GM18861 (cell line): ENCODE data around the gene ZC3H7A.
"Not testable (repeated sequence)": the region's sequence is repeated elsewhere in the genome, so short reads cannot be mapped to it uniquely, and the experiment has no call there.

Experiments
- ATAC-seq: cut with Tn5 transposase; IDR thresholded peaks from one replicate; pipeline ENCODE4 v1.9.1; 2021; ENCODE audit not compliant: unreplicated experiment

ZC3H7A gene

GRCh38 chr16:11797166-11797956 lies at the start of gene ZC3H7A:
Gene ZC3H7A, minus strand, starts transcription at chr16:11797258. Its CDS starts 14,904 bp downstream, at chr16:11782354.
- ATAC-seq = peak; percentile 88

- ATAC-seq = no peak
These were observed 47.4 kb upstream of the ZC3H7A start for GRCh38 chr16:11844499-11844898.

GRCh38 chr16:11843861-11844260 lies 46.8 kb upstream of the ZC3H7A start:
- ATAC-seq = no peak

- no peak for ATAC-seq
These were observed 46.1 kb upstream of the ZC3H7A start for GRCh38 chr16:11843206-11843605.

GRCh38 chr16:11841026-11841425 lies 44.0 kb upstream of the ZC3H7A start:
- no peak for ATAC-seq

GRCh38 chr16:11836650-11837244 lies 39.7 kb upstream of the ZC3H7A start:
- ATAC-seq = no peak

- no peak for ATAC-seq
These were observed 39.0 kb upstream of the ZC3H7A start for GRCh38 chr16:11835891-11836649.

GRCh38 chr16:11835309-11835708 lies 38.3 kb upstream of the ZC3H7A start:
- no peak for ATAC-seq

GRCh38 chr16:11833951-11834695 lies 37.1 kb upstream of the ZC3H7A start:
- ATAC-seq = no peak

- no peak for ATAC-seq
These were observed 31.6 kb upstream of the ZC3H7A start for GRCh38 chr16:11828696-11829095.

GRCh38 chr16:11825520-11826165 lies 28.6 kb upstream of the ZC3H7A start:
- not testable (repeated sequence) for ATAC-seq

GRCh38 chr16:11824362-11824761 lies 27.3 kb upstream of the ZC3H7A start:
- ATAC-seq = no peak

GRCh38 chr16:11823645-11824044 lies 26.6 kb upstream of the ZC3H7A start:
- not testable (repeated sequence) for ATAC-seq

- ATAC-seq = no peak
These were observed 22.7 kb upstream of the ZC3H7A start for GRCh38 chr16:11819798-11820197.

- ATAC-seq = not testable (repeated sequence)
These were observed 21.9 kb upstream of the ZC3H7A start for GRCh38 chr16:11818970-11819369.

- ATAC-seq = no peak
These were observed 19.1 kb upstream of the ZC3H7A start for GRCh38 chr16:11816123-11816522.

GRCh38 chr16:11814800-11815199 lies 17.7 kb upstream of the ZC3H7A start:
- not testable (repeated sequence) for ATAC-seq

GRCh38 chr16:11806721-11807120 lies 9.7 kb upstream of the ZC3H7A start:
- no peak for ATAC-seq

GRCh38 chr16:11805556-11805955 lies 8.5 kb upstream of the ZC3H7A start:
- ATAC-seq = no peak

- ATAC-seq = no peak
These were observed 4.5 kb upstream of the ZC3H7A start for GRCh38 chr16:11801481-11802021.
